Superior temporal gyrus (tissue), 1 donor: Measurements from ENCODE around the gene TEN1.

Source experiments
- DNase-seq: peaks from one replicate; pipeline ENCODE4 v3.0.0-alpha.2; 2016; ENCODE audit errors: extremely low spot score

TEN1 gene

DNA sequence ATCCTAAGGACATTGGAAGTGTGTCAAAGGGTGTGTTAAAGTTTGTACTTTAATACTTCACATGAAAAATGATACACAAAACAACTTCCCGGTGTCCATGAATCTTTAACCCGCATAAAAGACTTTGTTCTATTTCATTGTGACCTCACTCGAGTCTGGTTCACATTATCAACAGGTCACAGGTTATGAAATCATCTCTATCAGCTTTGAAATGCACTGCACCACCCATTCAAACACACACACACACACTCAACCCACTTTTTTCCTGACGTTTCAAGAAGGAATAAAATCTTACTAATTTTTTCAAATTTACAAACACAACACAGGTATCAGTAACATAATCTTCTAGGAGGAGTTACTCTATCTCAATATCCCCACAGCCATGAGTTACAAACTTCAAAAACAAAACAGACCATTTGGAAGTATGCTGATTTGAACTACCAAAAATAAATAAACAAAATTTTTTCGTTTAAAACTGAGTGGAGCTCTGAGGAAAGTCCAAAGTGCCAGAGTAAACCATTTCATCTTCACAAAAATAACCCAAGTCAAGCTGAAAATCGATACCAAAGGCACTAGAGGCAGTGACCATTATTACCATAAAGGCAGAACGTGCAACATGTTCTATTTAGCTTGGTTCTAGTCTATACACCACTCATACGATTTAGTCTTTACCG lies 2.7 kb upstream of the TEN1 start:
- DNase-seq, result no peak

GRCh38 chr17:75979705-75980187 lies 706 bp downstream of the TEN1 start:
- DNase-seq, result no peak

DNA sequence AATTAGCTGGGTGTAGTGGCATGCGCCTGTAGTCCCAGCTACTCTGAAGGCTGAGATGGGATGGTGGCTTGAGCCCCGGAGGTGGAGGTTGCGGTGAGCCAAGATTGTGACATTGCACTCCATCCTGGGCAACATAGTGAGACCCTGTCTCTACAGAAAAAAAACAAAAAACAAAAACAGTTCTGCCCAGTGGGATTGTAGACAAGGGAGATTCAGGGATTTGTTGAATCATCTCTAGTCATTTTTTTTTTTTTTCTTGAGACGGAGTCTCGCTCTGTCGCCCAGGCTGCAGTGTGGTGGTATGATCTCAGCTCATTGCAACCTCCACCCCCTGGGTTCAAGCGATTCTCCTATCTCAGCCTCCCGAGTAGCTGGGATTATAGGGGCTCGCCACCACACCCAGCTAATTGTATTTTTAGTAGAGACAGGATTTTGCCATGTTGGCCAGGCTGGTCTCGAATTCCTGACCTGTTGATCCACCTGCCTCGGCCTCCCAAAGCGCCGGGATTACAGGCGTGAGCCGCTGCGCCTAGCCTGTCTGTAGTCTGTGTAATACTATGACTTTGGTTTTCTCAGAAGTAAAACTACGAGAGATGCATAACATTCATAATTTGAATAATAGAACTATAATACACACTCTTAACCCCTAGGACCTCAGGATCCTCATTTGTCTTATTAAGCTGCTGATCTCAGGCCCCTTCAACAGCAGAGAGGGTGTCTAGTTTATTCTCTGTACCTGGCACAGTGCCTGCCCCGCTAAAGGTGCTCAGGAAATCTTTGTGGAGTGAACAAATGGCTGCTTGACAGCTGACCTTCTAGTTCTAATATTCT lies 1.4 kb downstream of the TEN1 start:
- DNase-seq, result no peak

GRCh38 chr17:75981019-75981615 lies 2.1 kb downstream of the TEN1 start:
- no peak for DNase-seq

- DNase-seq, result no peak
Observed at GRCh38 chr17:75983501-75984181, 4.6 kb downstream of the TEN1 start.

- DNase-seq, result no peak
Observed at GRCh38 chr17:75985986-75986385, 6.9 kb downstream of the TEN1 start.

- no peak for DNase-seq
Observed at GRCh38 chr17:75987041-75987440, 8.0 kb downstream of the TEN1 start.

DNA sequence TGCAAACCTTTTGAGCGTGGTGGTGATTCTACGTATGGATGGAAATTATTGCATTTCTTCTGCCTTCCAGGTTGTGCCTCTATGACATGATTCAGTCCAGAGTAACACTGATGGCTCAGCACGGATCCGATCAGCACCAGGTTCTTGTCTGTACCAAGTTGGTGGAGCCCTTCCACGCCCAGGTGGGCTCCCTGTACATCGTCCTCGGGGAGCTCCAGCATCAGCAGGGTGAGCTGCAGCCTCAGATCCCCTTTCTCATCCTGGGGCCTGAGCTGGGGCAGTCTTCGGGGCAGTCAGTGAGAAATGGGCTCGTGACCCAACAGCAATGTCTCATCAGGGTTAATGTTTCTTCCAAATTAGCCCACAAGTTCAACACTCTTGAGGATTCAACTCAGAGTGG lies 12.4 kb downstream of the TEN1 start:
- no peak for DNase-seq

GRCh38 chr17:75994802-75995370 lies 15.8 kb downstream of the TEN1 start:
- DNase-seq, result no peak

- no peak for DNase-seq
Observed at GRCh38 chr17:75995385-75995925, 16.4 kb downstream of the TEN1 start.

- DNase-seq, result no peak
Observed at GRCh38 chr17:75996665-75997590, 17.9 kb downstream of the TEN1 start.

GRCh38 chr17:75998327-75998795 lies 19.3 kb downstream of the TEN1 start:
- DNase-seq, result no peak

DNA sequence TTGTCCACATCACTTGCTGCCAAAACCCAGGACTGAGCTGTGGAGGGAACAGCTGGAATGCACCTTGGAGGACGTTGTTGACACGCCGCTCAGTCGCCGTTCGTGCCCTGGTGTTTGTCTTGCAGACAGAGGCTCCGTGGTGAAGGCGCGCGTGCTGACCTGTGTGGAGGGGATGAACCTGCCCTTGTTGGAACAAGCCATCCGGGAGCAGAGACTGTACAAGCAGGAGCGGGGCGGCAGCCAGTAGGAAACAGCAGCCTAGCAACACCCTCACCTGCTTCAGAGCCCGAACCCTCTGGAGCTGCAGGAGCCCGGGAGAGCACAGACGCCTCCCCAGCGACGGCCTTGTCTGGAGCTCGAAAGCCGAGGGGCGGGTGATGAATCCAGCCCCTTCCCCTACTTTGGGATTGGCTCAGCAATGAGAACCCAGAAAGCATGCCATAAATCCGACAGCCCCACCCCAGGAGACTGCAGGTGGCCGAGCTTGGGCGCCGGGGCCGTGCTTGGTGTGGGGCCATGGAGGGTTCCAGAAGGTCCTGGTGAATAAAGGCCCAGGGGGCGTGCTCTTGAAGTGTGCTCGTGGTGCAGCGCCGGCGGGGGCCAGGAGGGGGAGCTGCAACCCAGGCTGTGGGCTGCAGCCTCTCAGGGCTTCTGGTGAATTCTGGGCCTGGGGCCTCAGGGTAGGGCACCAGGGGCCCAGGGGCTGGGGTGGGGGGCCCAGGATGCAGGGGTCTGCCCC lies 21.1 kb downstream of the TEN1 start:
- no peak for DNase-seq

- no peak for DNase-seq
Observed at GRCh38 chr17:76000755-76001521, 21.9 kb downstream of the TEN1 start, which contains the start of gene CDK3. Gene CDK3 (plus strand): TSS chr17:76000855. CDS start chr17:76001426, 571 bp downstream.

DNA sequence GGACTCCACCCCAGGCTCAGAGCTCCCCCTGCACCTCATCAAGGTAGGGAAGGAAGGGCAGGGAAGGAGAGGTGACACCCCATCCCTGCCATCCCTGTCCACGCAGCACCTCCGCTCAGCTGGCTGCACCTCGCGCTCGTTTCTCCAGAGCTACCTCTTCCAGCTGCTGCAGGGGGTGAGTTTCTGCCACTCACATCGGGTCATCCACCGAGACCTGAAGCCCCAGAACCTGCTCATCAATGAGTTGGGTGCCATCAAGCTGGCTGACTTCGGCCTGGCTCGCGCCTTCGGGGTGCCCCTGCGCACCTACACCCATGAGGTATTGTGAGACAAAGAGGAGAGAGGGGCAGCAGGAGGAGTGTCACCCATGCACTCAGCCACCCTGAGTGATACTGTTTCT lies 23.1 kb downstream of the TEN1 start:
- no peak for DNase-seq

- DNase-seq, result no peak
Observed at GRCh38 chr17:76003915-76004314, 24.9 kb downstream of the TEN1 start.

GRCh38 chr17:76004750-76005262 lies 25.8 kb downstream of the TEN1 start:
- DNase-seq, result no peak
